CD4-positive, CD25-positive, alpha-beta regulatory T cell (primary cell): ENCODE data around the gene GNG12. TPM values are rescaled to one million over a fixed set of nuclear protein-coding genes. Genes with fewer than 3 reads are reported as not detected.

Experiments used
- ATAC-seq, 2 donors: fragments of 150-1000 bp; cut with Tn5 transposase; one replicate each; pipeline ENCODE4 v1.10.0; 2021; ENCODE audit warnings: low read depth in 2 of 2, moderate number of reproducible peaks in 2 of 2, moderate library complexity in 1 of 2
- DNase-seq, 3 donors: peaks; one replicate each; pipeline versions ENCODE4 v3.0.0 to v3.0.0-alpha.2; 2012 to 2022; ENCODE audit warnings: mixed read lengths in 1 of 3
- H3K27ac ChIP-seq: one replicate; pipeline ENCODE4 v1.7.0; 2013; ENCODE audit warnings: mild to moderate bottlenecking, low read length; ENCODE audit not compliant: insufficient read depth, poor library complexity, severe bottlenecking
- H3K27me3 ChIP-seq: one replicate; pipeline ENCODE4 v1.7.0; 2013; ENCODE audit warnings: low read length; ENCODE audit not compliant: control insufficient read depth, insufficient read depth
- H3K36me3 ChIP-seq: one replicate; pipeline ENCODE4 v1.7.0; 2013; ENCODE audit warnings: mild to moderate bottlenecking, low read length, moderate library complexity; ENCODE audit not compliant: control insufficient read depth, insufficient read depth
- H3K4me1 ChIP-seq: 2 replicates; pipeline ENCODE4 v1.7.0; 2013; ENCODE audit warnings: mild to moderate bottlenecking, low read length; ENCODE audit not compliant: insufficient read depth, control insufficient read depth, poor library complexity, severe bottlenecking
- H3K4me3 ChIP-seq: one replicate; pipeline ENCODE4 v1.7.0; 2013; ENCODE audit warnings: low read depth, mild to moderate bottlenecking, low read length, moderate library complexity
- H3K9me3 ChIP-seq, 2 experiments: 1 replicate in 1 of 2; 2 replicates in 1 of 2; pipeline ENCODE4 v1.7.0; 2013; ENCODE audit warnings: low read length in 2 of 2, mild to moderate bottlenecking in 1 of 2, moderate library complexity in 1 of 2; ENCODE audit not compliant: control insufficient read depth in 2 of 2
- H3K27ac Mint-ChIP-seq, 3 donors: one replicate each; pipeline ENCODE4 v1.8.0; 2020 to 2022; ENCODE audit warnings: mild to moderate bottlenecking in 3 of 3, mixed read lengths in 3 of 3, moderate library complexity in 2 of 3
- H3K27me3 Mint-ChIP-seq: one replicate; pipeline ENCODE4 v1.8.0; 2022; ENCODE audit warnings: mild to moderate bottlenecking, mixed read lengths
- H3K36me3 Mint-ChIP-seq: one replicate; pipeline ENCODE4 v1.8.0; 2020; ENCODE audit warnings: mixed read lengths
- H3K4me1 Mint-ChIP-seq, 4 donors: one replicate each; pipeline ENCODE4 v1.8.0; 2020 to 2022; ENCODE audit warnings: mixed read lengths in 4 of 4, mild to moderate bottlenecking in 1 of 4
- H3K4me3 Mint-ChIP-seq, 4 donors: one replicate each; pipeline ENCODE4 v1.8.0; 2020 to 2022; ENCODE audit warnings: mild to moderate bottlenecking in 4 of 4, mixed read lengths in 4 of 4, moderate library complexity in 3 of 4
- H3K9me3 Mint-ChIP-seq, 7 donors: one replicate each; pipeline ENCODE4 v1.8.0; 2020 to 2022; ENCODE audit warnings: mixed read lengths in 7 of 7, mild to moderate bottlenecking in 3 of 7, moderate library complexity in 2 of 7
- polyA plus RNA-seq, 4 donors: library from polyadenylated mRNA; unstranded; fragments of 300-500 nt; fragmentation: Illumina TruSeq; gene quantifications; one replicate each; pipeline ENCODE4 v1.2.3, GENCODE V29; 2021
- total RNA-seq: library from RNA; stranded (reverse); gene quantifications from one replicate; pipeline ENCODE4 v1.2.3, GENCODE V29; 2022

Gene GNG12
- total and polyA plus RNA-seq, 5 donors from 2014 or later, result not detected

- H3K27ac ChIP-seq, result no peak overlapping the region
- Mint-ChIP-seq H3K4me1 (no peaks in the 10 kb centered on the region), H3K36me3 (no peaks in the 10 kb centered on the region), H3K27me3 (no peaks in the 10 kb centered on the region), H3K27ac (peak overlapping the region in 1 of 3 donors; percentile 12), H3K4me3 (no peak overlapping the region), H3K9me3 (peaks cover 0 to 1% (median 0%) of the 10 kb centered on the region in 7 donors)
- no peak for ATAC-seq
- no peaks in the 10 kb centered on the region for H3K36me3 ChIP-seq
- no peaks in the 10 kb centered on the region for H3K4me1 ChIP-seq
- H3K4me3 ChIP-seq, result no peak overlapping the region
- H3K9me3 ChIP-seq, result no peaks in the 10 kb centered on the region
- DNase-seq, result no peak
- H3K27me3 ChIP-seq, result no peaks in the 10 kb centered on the region
Measured at GRCh38 chr1:67715819-67716218, 117.4 kb downstream of the GNG12 start.

GRCh38 chr1:67713057-67713846 is 120.0 kb downstream of the GNG12 start:
- H3K36me3 Mint-ChIP-seq, result no peaks in the 10 kb centered on the region
- H3K9me3 Mint-ChIP-seq, result peaks cover 0 to 1% (median 0%) of the 10 kb centered on the region in 7 donors
- no peaks in the 10 kb centered on the region for H3K27me3 ChIP-seq
- no peak overlapping the region for H3K4me3 ChIP-seq
- no peak overlapping the region for H3K27ac Mint-ChIP-seq
- no peaks in the 10 kb centered on the region for H3K4me1 Mint-ChIP-seq
- no peak overlapping the region for H3K27ac ChIP-seq
- no peak for DNase-seq
- no peaks in the 10 kb centered on the region for H3K36me3 ChIP-seq
- H3K27me3 Mint-ChIP-seq, result no peaks in the 10 kb centered on the region
- no peak overlapping the region for H3K4me3 Mint-ChIP-seq
- no peak for ATAC-seq
- H3K9me3 ChIP-seq, result no peaks in the 10 kb centered on the region
- H3K4me1 ChIP-seq, result no peaks in the 10 kb centered on the region

GRCh38 chr1:67711855-67712212 is 121.4 kb downstream of the GNG12 start:
- H3K9me3 ChIP-seq, result no peaks in the 10 kb centered on the region
- H3K27ac ChIP-seq, result no peak overlapping the region
- H3K27ac Mint-ChIP-seq, result no peak overlapping the region
- no peaks in the 10 kb centered on the region for H3K36me3 ChIP-seq
- no peaks in the 10 kb centered on the region for H3K27me3 ChIP-seq
- no peak for ATAC-seq
- H3K4me1 ChIP-seq, result no peaks in the 10 kb centered on the region
- no peaks in the 10 kb centered on the region for H3K27me3 Mint-ChIP-seq
- H3K4me3 Mint-ChIP-seq, result no peak overlapping the region
- H3K9me3 Mint-ChIP-seq, result peaks cover 0 to 1% (median 0%) of the 10 kb centered on the region in 7 donors
- no peak overlapping the region for H3K4me3 ChIP-seq
- DNase-seq, result no peak
- no peaks in the 10 kb centered on the region for H3K36me3 Mint-ChIP-seq
- H3K4me1 Mint-ChIP-seq, result no peaks in the 10 kb centered on the region

GRCh38 chr1:67711158-67711854 is 122.0 kb downstream of the GNG12 start:
- no peak overlapping the region for H3K4me3 ChIP-seq
- H3K4me3 Mint-ChIP-seq, result no peak overlapping the region
- H3K36me3 ChIP-seq, result no peaks in the 10 kb centered on the region
- H3K4me1 ChIP-seq, result no peaks in the 10 kb centered on the region
- H3K27ac ChIP-seq, result no peak overlapping the region
- no peaks in the 10 kb centered on the region for H3K36me3 Mint-ChIP-seq
- no peaks in the 10 kb centered on the region for H3K9me3 ChIP-seq
- H3K27me3 Mint-ChIP-seq, result no peaks in the 10 kb centered on the region
- H3K27me3 ChIP-seq, result no peaks in the 10 kb centered on the region
- peak overlapping the region in 1 of 3 donors; percentile 32 for H3K27ac Mint-ChIP-seq
- no peaks in the 10 kb centered on the region for H3K4me1 Mint-ChIP-seq
- H3K9me3 Mint-ChIP-seq, result peaks cover 0 to 1% (median 0%) of the 10 kb centered on the region in 7 donors
- DNase-seq, result no peak
- ATAC-seq, result no peak

- no peak overlapping the region for H3K27ac Mint-ChIP-seq
- H3K4me3 ChIP-seq, result no peak overlapping the region
Measured at GRCh38 chr1:67710417-67710816, 122.8 kb downstream of the GNG12 start.

GRCh38 chr1:67708606-67709005 is 124.7 kb downstream of the GNG12 start:
- Histone ChIP-seq H3K9me3 (no peaks in the 10 kb centered on the region), H3K27me3 (no peaks in the 10 kb centered on the region), H3K27ac (no peak overlapping the region), H3K4me3 (no peak overlapping the region), H3K36me3 (no peaks in the 10 kb centered on the region), H3K4me1 (no peaks in the 10 kb centered on the region)
- Mint-ChIP-seq H3K27me3 (no peaks in the 10 kb centered on the region), H3K4me3 (no peak overlapping the region), H3K36me3 (no peaks in the 10 kb centered on the region), H3K4me1 (no peaks in the 10 kb centered on the region), H3K27ac (no peak overlapping the region), H3K9me3 (no peaks in the 10 kb centered on the region)
- ATAC-seq (no peak), DNase-seq (no peak)

More at GRCh38 chr1:67710417-67710816, 122.8 kb downstream of the GNG12 start:
- no peaks in the 10 kb centered on the region for H3K4me1 ChIP-seq
- H3K27ac ChIP-seq, result no peak overlapping the region
- ATAC-seq, result no peak
- no peaks in the 10 kb centered on the region for H3K36me3 ChIP-seq
- Mint-ChIP-seq H3K4me1 (no peaks in the 10 kb centered on the region), H3K9me3 (no peaks in the 10 kb centered on the region), H3K36me3 (no peaks in the 10 kb centered on the region), H3K4me3 (no peak overlapping the region), H3K27me3 (no peaks in the 10 kb centered on the region)
- no peak for DNase-seq
- no peaks in the 10 kb centered on the region for H3K9me3 ChIP-seq
- H3K27me3 ChIP-seq, result no peaks in the 10 kb centered on the region

- H3K36me3 Mint-ChIP-seq, result no peaks in the 10 kb centered on the region
- Histone ChIP-seq H3K36me3 (no peaks in the 10 kb centered on the region), H3K9me3 (no peaks in the 10 kb centered on the region), H3K27ac (no peak overlapping the region), H3K4me1 (no peaks in the 10 kb centered on the region), H3K27me3 (no peaks in the 10 kb centered on the region), H3K4me3 (no peak overlapping the region)
- no peaks in the 10 kb centered on the region for H3K27me3 Mint-ChIP-seq
- no peak for ATAC-seq
- H3K9me3 Mint-ChIP-seq, result peaks cover 0 to 1% (median 0%) of the 10 kb centered on the region in 7 donors
- no peak for DNase-seq
- H3K4me3 Mint-ChIP-seq, result no peak overlapping the region
- H3K4me1 Mint-ChIP-seq, result peaks cover 0 to 3% (median 0%) of the 10 kb centered on the region in 4 donors
- no peak overlapping the region for H3K27ac Mint-ChIP-seq
Measured at GRCh38 chr1:67705735-67706453, 127.4 kb downstream of the GNG12 start.
